ENCODE results near the gene LRTM2. TPM values are rescaled to one million over a fixed set of nuclear protein-coding genes. Genes with fewer than 3 reads are reported as not detected.

Gene LRTM2
- total RNA-seq, 4 donors from 2014 or later, result not detected

- intact Hi-C loops (cut with DNase I; ENCODE audit: low total_unique reads), result loop anchor here (5.0 to 10.0 kb wide), 2 partner anchors 234 to 787 kb away; no protein-coding TSS in a partner anchor
- DNase-seq, result no peak
Measured at GRCh38 chr12:1797991-1798640, 22.2 kb upstream of the LRTM2 start.

GRCh38 chr12:1798641-1799020 lies 21.7 kb upstream of the LRTM2 start:
- intact Hi-C loops (cut with DNase I; ENCODE audit: low total_unique reads), result loop anchor here (5.0 to 10.0 kb wide), 2 partner anchors 234 to 786 kb away; no protein-coding TSS in a partner anchor
- Histone ChIP-seq H3K27ac (no peak overlapping the region), H3K4me1 (peaks cover 10 to 25% (median 16%) of the 10 kb centered on the region in 4 donors), H3K27me3 (no peaks in the 10 kb centered on the region), H3K36me3 (no peaks in the 10 kb centered on the region), H3K9me3 (no peaks in the 10 kb centered on the region), H3K4me3 (no peak overlapping the region)
- DNase-seq, result no peak
- no peak for TF ChIP-seq EP300 (IDR thresholded peaks at IDR 0.05; ENCODE audit: low read depth)
- TF ChIP-seq POLR2AphosphoS5 (IDR thresholded peaks at IDR 0.05), result no peak
- TF ChIP-seq CTCF (IDR thresholded peaks at IDR 0.05), result no peak
- no peak for TF ChIP-seq POLR2A (IDR thresholded peaks at IDR 0.05)
- in situ Hi-C loops (cut with MboI; ENCODE audit: low pct_ligation_motif_present in 1 of 4, low pct_unique_long_range_greater_than_20kb in 1 of 4, low sequenced_read_pairs in 3 of 4), result loop anchor here in 1 of 4 donors (10.0 kb wide), 1 partner anchor 136 kb away; no protein-coding TSS in a partner anchor
- 77 to 82% methylated on average over 2 to 6 of the region's 6 CpGs for WGBS, 2 donors (ENCODE audit: low coverage in 1 of 2)

More at GRCh38 chr12:1797991-1798640, 22.2 kb upstream of the LRTM2 start:
- no peaks in the 10 kb centered on the region for H3K27me3 ChIP-seq
- peak overlapping the region; percentile 87 to 90 (median 88) for H3K27ac ChIP-seq
- in situ Hi-C loops (cut with MboI; ENCODE audit: low pct_ligation_motif_present in 1 of 4, low pct_unique_long_range_greater_than_20kb in 1 of 4, low sequenced_read_pairs in 3 of 4), result loop anchor here in 1 of 4 donors (10.0 kb wide), 1 partner anchor 137 kb away; no protein-coding TSS in a partner anchor
- no peaks in the 10 kb centered on the region for H3K9me3 ChIP-seq
- TF ChIP-seq EP300 (IDR thresholded peaks at IDR 0.05; ENCODE audit: low read depth) (no peak), POLR2AphosphoS5 (IDR thresholded peaks at IDR 0.05) (no peak), CTCF (IDR thresholded peaks at IDR 0.05) (no peak), POLR2A (IDR thresholded peaks at IDR 0.05) (no peak)
- H3K4me3 ChIP-seq, result no peak overlapping the region
- 92% methylated on average over 20 of the region's 22 CpGs; no CpG with 5 or more reads in 1 of the 2 donors for WGBS, 2 donors (ENCODE audit: low coverage in 1 of 2)
- no peaks in the 10 kb centered on the region for H3K36me3 ChIP-seq
- peaks cover 10 to 25% (median 16%) of the 10 kb centered on the region in 4 donors for H3K4me1 ChIP-seq

- DNase-seq, result no peak
- Histone ChIP-seq H3K4me1 (peaks cover 10 to 25% (median 16%) of the 10 kb centered on the region in 4 donors), H3K9me3 (no peaks in the 10 kb centered on the region), H3K27ac (no peak overlapping the region), H3K27me3 (no peaks in the 10 kb centered on the region), H3K36me3 (no peaks in the 10 kb centered on the region), H3K4me3 (no peak overlapping the region)
- intact Hi-C loops (cut with DNase I; ENCODE audit: low total_unique reads), result loop anchor here (5.0 to 10.0 kb wide), 2 partner anchors 233 to 786 kb away; no protein-coding TSS in a partner anchor
- WGBS, 2 donors (ENCODE audit: low coverage in 1 of 2), result 94% methylated on average over 15 of the region's 21 CpGs; no CpG with 5 or more reads in 1 of the 2 donors
- in situ Hi-C loops (cut with MboI; ENCODE audit: low pct_ligation_motif_present in 1 of 4, low pct_unique_long_range_greater_than_20kb in 1 of 4, low sequenced_read_pairs in 3 of 4), result loop anchor here in 1 of 4 donors (10.0 kb wide), 1 partner anchor 136 kb away; no protein-coding TSS in a partner anchor
- TF ChIP-seq CTCF (IDR thresholded peaks at IDR 0.05) (no peak), POLR2AphosphoS5 (IDR thresholded peaks at IDR 0.05) (no peak), POLR2A (IDR thresholded peaks at IDR 0.05) (no peak), EP300 (IDR thresholded peaks at IDR 0.05; ENCODE audit: low read depth) (no peak)
Measured at GRCh38 chr12:1799051-1799881, 21.1 kb upstream of the LRTM2 start.

Measured in transverse colon (tissue), 4 donors.